Measurements from ENCODE around the gene REPIN1.

Gene REPIN1

GRCh38 chr7:150407588-150408392, 39.2 kb downstream of the REPIN1 start:
- FAIRE-seq = no peak

DNA sequence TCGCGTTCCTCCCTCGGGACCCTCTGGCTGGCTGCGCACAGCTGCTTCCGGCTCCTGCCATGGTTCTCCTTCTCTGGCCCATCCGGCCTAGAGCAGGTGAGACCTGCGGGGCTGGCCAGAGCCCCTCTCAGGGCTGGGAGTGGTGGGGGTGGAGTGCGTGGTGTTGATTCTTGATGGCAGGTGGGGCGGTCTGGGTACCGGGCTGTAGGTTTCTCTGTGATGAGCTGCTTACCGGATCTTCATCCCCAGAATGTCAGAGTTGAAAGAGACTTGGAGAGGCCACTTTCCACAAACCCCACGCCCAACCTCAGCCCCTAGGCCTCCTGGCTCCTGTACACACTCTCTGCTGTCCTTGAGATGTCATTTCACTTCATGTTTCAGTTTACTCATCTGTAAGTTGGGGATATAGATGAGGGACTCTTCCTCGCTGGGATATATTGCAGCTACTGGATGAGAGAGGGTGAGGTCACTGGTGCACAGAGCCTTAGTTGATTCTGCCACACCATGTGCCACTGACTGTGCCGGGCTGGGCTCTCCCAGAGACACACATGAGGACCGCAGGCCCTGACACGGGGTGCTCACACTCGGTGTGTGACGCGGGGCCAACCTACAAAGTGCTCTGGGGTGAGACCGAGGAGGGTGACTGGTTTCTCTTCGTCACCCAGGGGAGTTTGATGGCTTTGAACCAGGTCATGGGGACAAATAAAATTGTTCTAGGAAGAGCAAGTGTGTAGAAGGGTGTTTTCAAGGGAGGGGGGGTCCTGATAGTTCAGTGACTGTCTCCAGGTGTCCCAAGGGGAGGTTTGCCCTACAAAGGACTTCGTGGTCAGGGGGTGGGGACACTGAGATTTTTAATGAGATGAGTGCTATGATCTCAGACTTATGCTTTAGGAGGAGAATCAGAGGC, 40.0 kb downstream of the REPIN1 start:
- no peak for DNase-seq (ENCODE audit: insufficient read length, low spot score)
- FAIRE-seq = no peak
- TF ChIP-seq CTCF (IDR thresholded peaks at IDR 0.05; ENCODE audit: insufficient read depth, missing control alignments) = no peak

More at GRCh38 chr7:150407588-150408392, 39.2 kb downstream of the REPIN1 start:
- no peak for DNase-seq (ENCODE audit: insufficient read length, low spot score)
- no peak for TF ChIP-seq CTCF (IDR thresholded peaks at IDR 0.05; ENCODE audit: insufficient read depth, missing control alignments)

DNA sequence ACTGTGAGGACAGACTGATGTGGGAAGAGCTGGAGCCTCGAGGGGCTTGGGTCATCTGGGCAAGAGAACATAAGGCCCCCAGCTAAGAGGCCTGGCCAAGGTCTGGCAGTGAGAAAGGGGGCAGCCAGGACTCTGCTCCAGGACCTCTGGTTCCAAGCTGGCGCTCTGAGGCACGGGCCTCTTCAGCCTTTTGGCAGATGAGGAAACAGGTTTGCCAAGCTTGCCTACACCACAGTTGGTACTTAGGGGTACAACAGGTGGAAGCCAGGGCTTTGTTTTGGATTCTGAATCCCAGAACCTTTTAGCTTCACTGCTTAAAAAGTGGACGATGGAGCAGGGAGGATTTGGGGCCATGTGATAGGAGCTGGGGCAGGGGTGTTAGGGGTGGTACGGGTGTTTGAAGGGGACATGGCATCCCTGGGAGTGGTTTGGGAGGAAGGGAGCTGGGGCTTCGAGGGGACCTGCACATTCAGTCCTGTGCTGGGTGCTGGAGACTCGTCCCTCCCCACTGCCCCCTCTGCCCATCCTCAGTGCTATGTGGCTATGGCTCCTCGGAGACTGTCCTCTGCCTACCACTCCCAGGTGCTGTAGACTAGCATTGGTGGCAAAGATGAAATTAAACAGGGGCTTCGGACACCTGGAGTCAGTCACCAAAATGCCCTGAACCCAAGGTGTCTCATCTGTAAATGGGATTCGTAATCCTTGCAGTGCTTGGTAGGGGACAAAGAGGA, 40.8 kb downstream of the REPIN1 start:
- no peak for FAIRE-seq
- DNase-seq (ENCODE audit: insufficient read length, low spot score) = no peak
- TF ChIP-seq CTCF (IDR thresholded peaks at IDR 0.05; ENCODE audit: insufficient read depth, missing control alignments) = no peak

DNA sequence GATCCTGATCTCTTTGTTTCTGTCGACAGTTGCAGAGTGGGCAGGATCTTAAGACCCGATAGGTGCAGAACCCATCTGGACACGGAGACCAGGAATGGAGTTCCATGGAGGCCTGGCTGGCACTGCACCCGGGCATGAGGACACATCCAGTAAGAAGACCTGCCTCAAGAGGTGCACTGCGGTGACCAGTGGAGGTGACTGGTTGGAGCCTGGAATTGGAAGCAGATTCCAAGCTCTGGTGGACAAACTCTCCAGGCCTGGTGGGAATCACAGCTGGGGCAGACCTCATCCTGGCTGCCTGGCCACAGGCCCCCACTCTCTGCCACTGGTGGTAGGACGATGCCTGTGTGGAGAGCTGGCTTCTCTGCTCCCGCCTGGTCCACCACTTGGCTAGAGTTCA, 41.5 kb downstream of the REPIN1 start:
- DNase-seq (ENCODE audit: insufficient read length, low spot score) = no peak
- TF ChIP-seq CTCF (IDR thresholded peaks at IDR 0.05; ENCODE audit: insufficient read depth, missing control alignments) = no peak
- FAIRE-seq = no peak

- no peak for DNase-seq (ENCODE audit: insufficient read length, low spot score)
- TF ChIP-seq CTCF (IDR thresholded peaks at IDR 0.05; ENCODE audit: insufficient read depth, missing control alignments) = no peak
- FAIRE-seq = no peak
Measured at GRCh38 chr7:150410680-150411346, 42.2 kb downstream of the REPIN1 start.

GRCh38 chr7:150411606-150412005, 43.0 kb downstream of the REPIN1 start:
- no peak for TF ChIP-seq CTCF (IDR thresholded peaks at IDR 0.05; ENCODE audit: insufficient read depth, missing control alignments)
- FAIRE-seq = no peak
- no peak for DNase-seq (ENCODE audit: insufficient read length, low spot score)
